Hypothalamus (tissue), 51 donors: ENCODE measurements around the gene GOLGA8A.
"Not testable (repeated sequence)": the region's sequence is repeated elsewhere in the genome, so short reads cannot be mapped to it uniquely, and the experiment has no call there.

Source experiments
- DNase-seq, 51 donors: peaks; one replicate each; lab custom pipeline; 2025; lab: John Stamatoyannopoulos, UW

GOLGA8A gene

GRCh38 chr15:34437687-34438086, at the start of gene GOLGA8A:
TSS of gene GOLGA8A (minus strand) at chr15:34437808. CDS start at chr15:34389691, 48,117 bp downstream.
- peak in 34 of 51 donors; percentile 1 to 80 (median 44) for DNase-seq

DNA sequence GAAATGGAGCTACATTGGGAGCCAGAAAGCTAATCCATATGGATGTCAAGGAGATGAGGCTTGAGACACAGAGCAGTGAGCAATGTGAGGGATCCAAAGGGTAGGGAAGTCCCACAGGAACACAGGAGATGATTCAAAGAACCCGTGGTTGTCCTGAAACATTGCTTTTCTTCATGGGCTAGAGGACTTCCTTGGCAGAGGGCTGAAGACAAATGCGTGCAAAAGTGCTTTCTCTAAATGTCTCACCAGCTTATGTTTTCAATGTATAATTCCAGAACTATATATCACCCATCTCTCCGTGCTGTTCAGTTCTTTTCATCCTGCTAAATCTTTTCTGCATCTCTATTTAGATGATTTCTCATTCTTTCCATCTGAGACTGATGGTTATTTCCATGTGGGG, 46.0 kb upstream of the GOLGA8A start:
- no peak for DNase-seq

GRCh38 chr15:34481370-34481769, 43.8 kb upstream of the GOLGA8A start:
- DNase-seq: no peak

DNA sequence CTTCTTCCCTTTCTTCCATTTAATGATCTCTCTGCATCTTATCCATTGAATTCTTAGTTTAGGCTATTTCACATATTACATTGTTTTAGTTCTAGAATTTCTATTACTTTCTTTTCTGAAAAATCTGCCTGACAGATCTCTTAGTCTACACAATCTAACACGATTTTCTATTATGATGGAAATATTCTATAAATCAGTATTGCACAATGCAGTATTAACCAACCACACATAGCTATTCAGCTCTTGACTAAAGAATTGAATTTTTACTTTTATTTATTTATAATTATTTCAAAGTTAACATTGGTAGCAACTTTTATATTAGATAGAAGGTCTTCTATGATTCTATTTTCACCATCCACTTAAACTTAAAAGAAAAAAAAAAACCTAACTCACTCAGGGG, 36.2 kb upstream of the GOLGA8A start:
- DNase-seq: no peak

- DNase-seq: no peak
Measured at GRCh38 chr15:34472947-34473346, 35.3 kb upstream of the GOLGA8A start.

DNA sequence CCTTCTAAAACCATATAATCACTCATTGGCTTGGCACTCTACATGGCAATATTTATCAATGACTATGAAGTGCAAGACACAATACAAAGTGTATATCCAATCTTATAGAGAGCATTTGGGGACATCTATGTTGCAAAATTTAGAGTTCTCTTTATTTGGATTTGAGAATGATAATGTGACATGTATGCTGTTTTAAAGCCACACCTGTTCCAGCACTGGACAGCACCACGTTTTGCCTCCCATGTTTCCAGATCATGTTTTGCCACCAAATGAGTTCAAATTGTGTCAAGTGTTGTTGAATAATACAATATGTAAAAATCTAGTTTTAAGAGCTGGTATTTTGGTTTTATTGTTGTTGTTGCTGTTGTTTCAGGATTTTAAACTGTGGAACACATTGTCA, 33.3 kb upstream of the GOLGA8A start:
- DNase-seq: no peak

DNA sequence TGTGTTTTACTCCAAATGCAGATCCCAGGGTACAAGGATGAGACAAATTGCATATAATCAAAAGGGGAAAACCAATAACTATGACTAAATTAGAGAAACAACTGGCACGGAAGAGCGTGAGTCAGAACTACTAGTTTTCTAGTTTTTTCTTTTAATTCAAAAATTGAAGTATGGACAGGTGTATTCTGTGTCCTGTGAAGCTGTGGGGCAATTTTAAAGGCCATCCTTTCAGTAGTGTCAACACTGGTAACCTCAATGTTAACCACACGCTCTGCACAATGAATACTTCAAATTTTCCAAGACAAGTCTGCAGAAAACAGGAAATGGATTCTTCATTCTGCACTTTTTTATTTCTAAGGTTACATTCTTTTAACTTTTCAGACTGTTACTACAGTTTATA, 32.5 kb upstream of the GOLGA8A start:
- no peak for DNase-seq

DNA sequence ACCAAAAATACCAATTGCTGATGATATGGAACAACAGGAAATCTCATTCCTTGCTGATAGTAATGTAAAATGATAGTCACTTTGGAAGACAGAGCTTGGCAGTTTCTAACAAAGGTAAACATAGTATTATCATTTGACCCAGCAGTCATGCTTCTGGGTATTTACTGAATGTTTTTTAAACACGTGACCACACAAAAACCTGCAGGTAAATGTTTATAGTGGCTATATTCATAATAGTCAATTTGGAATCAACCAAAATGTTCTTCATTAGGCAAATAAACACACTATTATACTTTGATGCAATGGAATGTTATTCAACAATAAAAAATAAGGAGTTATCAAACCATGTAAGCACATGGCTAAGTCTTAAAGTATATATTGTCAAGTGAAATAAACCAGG, 24.1 kb upstream of the GOLGA8A start:
- DNase-seq: no peak

DNA sequence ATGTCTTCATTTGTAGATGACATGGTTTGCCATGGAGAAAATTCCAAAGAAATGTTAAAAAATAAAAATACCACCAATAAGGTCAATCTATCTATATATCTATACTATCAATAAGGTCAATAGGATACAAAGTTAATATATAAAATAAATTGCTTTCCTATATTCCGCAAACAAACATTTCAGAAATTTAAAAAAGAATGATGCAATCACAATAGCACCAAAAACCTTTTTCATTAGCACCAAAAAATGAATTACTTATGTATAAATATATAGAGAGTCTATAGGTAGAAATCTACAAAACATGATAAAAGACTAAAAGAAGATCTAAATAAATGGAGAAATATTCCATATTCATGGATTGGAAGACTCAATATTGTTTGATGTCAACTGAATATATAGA, 22.8 kb upstream of the GOLGA8A start:
- no peak for DNase-seq

DNA sequence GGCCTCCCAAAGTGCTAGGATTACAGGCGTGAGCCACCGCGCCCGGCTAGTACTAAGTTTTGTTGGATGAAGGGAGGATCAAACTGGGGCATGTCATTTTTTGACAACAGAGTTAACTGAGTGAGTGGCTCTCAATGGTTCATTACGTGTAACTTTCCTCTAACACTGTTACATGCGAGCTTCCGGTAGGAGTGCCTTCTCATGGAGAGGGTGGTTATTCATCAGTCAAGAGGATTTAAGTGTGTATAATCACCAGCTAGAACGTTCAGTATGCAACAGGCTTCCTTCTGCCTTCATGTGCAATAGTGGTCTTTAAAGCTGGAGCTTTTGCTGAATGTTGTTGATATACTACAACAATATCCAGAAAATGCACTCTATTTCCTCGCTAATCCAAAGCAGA, 19.1 kb upstream of the GOLGA8A start:
- DNase-seq: no peak

- DNase-seq: no peak
Measured at GRCh38 chr15:34442891-34443290, 5.3 kb upstream of the GOLGA8A start.

GRCh38 chr15:34439878-34440277, 2.3 kb upstream of the GOLGA8A start:
- no peak for DNase-seq

DNA sequence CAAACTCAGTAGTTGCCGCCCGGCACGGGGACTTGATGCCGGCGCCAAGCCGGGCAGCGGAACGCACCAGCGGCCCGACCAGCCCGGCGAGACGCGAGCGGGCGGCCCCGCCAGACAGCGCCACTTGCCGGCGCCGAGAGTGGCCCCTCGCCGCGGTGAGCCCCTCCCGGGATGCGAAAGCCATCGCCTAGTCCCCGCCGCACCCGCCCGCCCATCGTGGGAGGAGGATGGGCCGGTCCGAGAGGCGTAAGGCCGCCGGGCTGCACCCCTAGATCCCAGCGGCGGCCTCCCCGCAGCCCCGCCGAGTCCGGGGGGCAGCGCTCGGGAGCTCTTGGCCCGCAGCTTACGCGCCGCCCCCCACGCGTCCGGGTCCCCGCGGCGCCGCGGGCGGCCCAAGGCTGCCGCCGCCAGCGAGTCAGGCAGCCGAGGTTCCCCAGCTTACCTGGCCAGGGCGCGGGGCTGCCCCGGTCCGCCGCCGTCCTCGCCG, 609 bp downstream of the GOLGA8A start:
- DNase-seq: peak in 22 of 51 donors; percentile 3 to 55 (median 28)

DNA sequence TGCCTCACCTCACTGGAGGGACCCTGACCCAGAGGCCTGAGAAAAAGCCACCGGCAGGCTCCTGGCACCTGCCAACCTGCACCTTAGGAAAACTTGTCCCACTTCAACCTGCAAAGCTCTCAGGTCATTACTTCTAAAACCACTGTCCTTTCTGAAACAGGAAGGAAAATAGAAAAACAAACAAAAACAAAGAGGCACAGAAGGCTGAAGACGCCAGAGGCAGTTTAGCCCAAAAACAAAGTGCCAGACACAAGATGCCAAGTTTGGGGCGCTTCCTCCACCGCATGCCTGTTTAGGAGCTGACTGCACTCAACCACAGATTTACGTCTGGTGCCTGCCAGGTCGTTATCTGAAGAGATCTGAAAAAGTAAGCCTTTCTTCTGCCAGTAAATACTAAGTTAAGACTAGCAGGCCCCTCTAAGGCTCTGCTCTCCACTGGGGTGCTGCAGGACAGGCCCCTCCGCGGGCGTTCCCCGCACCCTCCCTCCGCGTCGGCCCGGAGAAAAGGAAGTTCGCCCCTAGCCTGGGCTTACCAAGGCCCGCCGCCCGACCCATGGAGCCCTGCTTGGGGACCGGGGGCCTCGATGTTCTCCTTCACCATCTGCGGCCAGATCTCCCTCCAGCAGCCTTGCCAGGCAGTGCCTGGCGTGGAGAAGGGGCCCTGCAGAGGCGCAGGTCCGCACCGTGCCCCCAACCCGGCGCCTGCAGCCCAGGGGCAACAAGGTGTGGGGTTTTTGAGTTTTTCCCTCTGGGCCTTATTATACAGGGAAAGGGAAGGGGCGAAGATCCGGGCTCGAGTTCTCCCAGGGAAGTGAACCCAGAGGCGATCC, 1.3 kb downstream of the GOLGA8A start:
- no peak for DNase-seq

DNA sequence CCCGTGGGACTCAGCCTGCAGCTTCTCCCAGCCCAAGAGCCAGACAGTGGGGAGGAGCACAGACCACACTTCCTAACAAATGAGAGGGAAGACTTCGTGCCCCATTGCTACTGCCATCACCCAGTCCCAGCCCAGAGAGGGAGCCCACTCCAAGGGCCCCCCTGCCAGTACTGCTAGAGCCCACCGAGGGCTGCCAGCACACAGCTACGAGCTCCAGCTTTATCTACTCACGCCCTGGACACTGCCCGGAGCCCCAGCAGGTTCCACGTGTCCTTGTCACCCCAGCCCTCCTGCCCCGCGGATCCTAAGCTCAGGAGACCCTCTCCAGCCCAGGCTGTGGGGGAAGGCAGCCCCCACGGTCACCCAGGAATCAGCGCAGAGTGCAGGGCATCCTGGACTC, 1.9 kb downstream of the GOLGA8A start:
- no peak for DNase-seq

GRCh38 chr15:34434627-34435305, 2.8 kb downstream of the GOLGA8A start:
- no peak for DNase-seq

DNA sequence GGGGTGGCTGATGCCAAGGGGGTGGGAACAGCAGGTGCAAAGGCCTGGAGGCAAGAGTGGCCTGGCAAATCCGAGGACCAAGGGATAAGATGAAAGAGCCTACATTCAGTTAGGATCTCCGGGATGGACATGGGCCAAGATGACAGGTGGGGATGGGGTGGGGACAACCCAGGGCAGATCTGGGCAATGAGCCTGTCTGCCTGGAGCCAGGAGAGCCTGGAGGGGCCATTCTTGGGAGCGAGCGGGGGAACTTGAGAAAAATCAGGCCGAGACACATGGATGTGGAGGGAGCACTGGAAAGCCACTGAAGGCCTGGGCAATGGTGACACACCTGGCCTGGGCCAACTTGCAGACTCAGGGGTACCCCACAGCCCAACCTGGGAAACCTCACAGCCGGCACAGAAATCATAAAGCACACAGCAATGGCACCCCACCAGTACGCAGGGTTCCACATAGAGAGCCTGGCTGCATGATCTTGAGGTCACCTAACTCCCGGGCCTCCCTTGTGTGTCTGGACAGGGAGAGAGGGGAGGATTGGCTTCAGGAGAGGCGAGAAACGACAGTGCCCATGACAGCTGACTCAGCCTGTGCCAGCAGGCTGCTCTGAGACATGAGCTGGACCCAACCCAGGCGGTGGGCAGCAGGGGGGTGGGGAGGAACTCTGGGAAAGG, 3.5 kb downstream of the GOLGA8A start:
- peak in 1 of 51 donors; percentile 46 for DNase-seq

DNA sequence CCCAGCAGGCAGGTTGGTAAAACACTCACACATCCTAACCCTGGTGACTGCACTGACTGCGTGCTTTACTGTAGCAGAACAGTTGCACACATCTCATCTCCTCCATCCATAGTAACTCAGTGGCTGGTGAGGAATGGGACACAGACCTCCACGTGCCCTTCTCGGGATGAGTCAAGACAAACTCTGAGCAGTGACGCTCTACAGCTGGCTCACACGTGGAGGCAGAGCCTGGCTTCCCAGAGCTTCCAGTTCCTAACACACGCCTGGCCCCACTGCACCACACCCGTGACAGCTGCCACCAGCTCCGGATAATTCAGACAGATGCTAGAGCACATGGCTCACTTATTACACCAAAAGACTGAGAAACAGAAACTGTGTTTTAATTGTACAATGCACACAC, 7.0 kb downstream of the GOLGA8A start:
- DNase-seq: not testable (repeated sequence)

DNA sequence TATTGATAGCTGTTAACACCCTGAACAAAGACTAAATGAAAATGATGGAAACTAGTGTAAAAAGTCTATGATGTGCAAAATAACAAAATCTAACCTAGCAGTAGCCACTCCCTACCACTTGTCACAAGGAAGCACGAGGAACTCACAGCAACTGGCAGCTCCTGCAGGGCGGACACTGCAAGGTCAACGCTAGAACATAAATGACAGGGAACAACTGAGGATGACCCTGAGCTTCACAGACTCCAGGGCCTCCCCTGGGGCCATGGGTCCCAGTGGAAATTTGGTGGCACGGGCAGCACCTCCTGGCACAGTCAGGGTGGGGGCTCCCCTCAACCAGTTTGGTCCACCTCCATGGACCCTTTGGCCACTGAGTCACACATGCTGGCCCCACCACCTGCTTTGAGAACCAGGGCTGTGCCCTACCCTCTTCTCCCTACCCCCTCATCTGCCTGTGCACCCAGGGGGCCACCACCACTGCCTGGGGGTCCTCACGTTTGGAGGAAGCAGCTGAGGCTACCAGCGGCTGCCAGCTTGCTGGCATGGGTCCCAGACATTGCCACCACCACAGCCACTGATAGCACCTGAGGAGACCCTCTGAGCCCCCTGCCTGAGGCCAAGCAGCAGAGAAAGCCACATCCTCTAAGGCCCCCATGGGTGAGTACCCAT, 14.1 kb downstream of the GOLGA8A start:
- DNase-seq: not testable (repeated sequence)

DNA sequence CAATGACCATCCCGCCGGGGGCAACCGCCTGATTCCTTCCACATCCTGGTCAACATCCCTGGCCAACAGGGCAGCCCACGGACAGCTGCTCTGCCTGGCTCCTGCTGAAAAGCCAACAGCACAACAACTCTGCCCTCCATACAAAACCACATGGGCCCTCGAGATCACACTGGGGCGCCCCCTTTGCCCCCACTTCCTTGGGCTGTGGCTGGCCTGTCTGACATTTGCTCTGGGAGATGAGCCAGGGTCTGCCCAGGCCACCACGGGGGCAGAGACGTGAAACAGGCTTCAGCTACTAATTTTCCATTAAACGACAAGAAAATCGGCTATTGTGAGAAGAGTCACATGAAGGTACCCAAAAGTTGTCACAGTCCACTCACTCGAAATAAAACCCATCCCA, 16.7 kb downstream of the GOLGA8A start:
- not testable (repeated sequence) for DNase-seq

DNA sequence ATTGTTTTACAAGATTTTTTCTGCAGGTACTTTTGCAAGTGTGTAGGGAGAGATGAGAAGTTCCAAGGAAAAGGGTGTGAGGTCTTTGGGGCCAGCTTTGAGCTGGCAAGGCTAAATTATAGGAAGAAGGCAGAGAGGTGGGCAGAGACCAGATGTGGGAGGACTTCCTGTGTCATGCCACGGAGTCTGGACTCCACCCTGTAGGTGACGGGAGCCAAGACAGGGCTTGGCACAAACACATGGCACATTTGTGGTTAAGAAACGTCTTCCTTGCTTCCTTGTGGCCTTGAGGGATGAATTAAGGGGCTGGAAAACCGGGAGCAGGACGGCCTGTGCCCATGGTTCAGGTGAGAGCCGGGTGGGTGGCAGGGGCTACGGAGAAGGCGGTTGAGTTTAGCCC, 19.2 kb downstream of the GOLGA8A start:
- not testable (repeated sequence) for DNase-seq
